ENCODE results near the gene HIVEP3. TPM values are rescaled to one million over a fixed set of nuclear protein-coding genes. Genes with fewer than 3 reads are reported as not detected.

The HIVEP3 gene
- total RNA-seq: 1 to 10 TPM; 2.1 to 3.4 (median 3.1) TPM
- 1 to 10 TPM in 1 of 3 donors, under 1 TPM in 2; 0.70 to 1.4 (median 0.98) TPM for polyA plus RNA-seq
- long read RNA-seq, donor 1, partial matches to known transcripts: 0 of 3 reads
- long read RNA-seq, donor 1, other reads (novel, unspliced or antisense): 2 of 3 reads
- long read RNA-seq, donor 2, partial matches to known transcripts: 0 of 6 reads
- long read RNA-seq, donor 2, other reads (novel, unspliced or antisense): 4 of 6 reads

GRCh38 chr1:41918450-41919043 lies at the start of gene HIVEP3:
HIVEP3 (minus strand) TSS chr1:41918922.
- Histone ChIP-seq H3K27me3 (ENCODE audit: insufficient read depth in 3 of 3, low read length in 2 of 3) (no peaks in the 10 kb centered on the region), H3K9me3 (no peaks in the 10 kb centered on the region), H3K36me3 (ENCODE audit: insufficient read depth in 1 of 2, low read depth in 1 of 2) (no peaks in the 10 kb centered on the region), H3K4me3 (peak within 1 kb of the TSS; percentile 80), H3K27ac (peak within 1 kb of the TSS; percentile 87), H3K4me1 (peaks cover 29% of the 10 kb centered on the region)
- ATAC-seq (peak in 3 of 4 donors; percentile 14 to 67 (median 52)), DNase-seq (no peak)
- peak; percentile 27 for TF ChIP-seq CTCF (IDR thresholded peaks at IDR 0.05)
- intact Hi-C loops (cut with DNase I): loop anchor here in 1 of 2 donors (5.0 kb wide), 1 partner anchor 114 kb away; no protein-coding TSS in a partner anchor
- 6 to 16% (median 6%) methylated on average over 15 of the region's 15 CpGs for WGBS, 3 donors

GRCh38 chr1:41964400-41964799 lies 45.7 kb upstream of the HIVEP3 start:
- Histone ChIP-seq H3K36me3 (ENCODE audit: insufficient read depth in 1 of 2, low read depth in 1 of 2) (no peaks in the 10 kb centered on the region), H3K4me1 (no peaks in the 10 kb centered on the region), H3K27me3 (ENCODE audit: insufficient read depth in 3 of 3, low read length in 2 of 3) (no peaks in the 10 kb centered on the region), H3K9me3 (peaks cover 12% of the 10 kb centered on the region), H3K4me3 (no peak overlapping the region), H3K27ac (no peak overlapping the region)
- ATAC-seq (no peak), DNase-seq (no peak)
- WGBS, 3 donors: 61 to 79% (median 66%) methylated on average over 3 of the region's 3 CpGs
- no peak for TF ChIP-seq CTCF (IDR thresholded peaks at IDR 0.05)
- intact Hi-C loops (cut with DNase I): no loop called here

- no peak for TF ChIP-seq CTCF (IDR thresholded peaks at IDR 0.05)
- no peak for ATAC-seq
- Histone ChIP-seq H3K4me3 (no peak overlapping the region), H3K4me1 (no peaks in the 10 kb centered on the region), H3K36me3 (ENCODE audit: insufficient read depth in 1 of 2, low read depth in 1 of 2) (no peaks in the 10 kb centered on the region), H3K9me3 (peaks cover 5% of the 10 kb centered on the region), H3K27ac (no peak overlapping the region), H3K27me3 (ENCODE audit: insufficient read depth in 3 of 3, low read length in 2 of 3) (no peaks in the 10 kb centered on the region)
- no peak for DNase-seq
- WGBS, 3 donors: 65 to 74% (median 66%) methylated on average over 6 of the region's 6 CpGs
- intact Hi-C loops (cut with DNase I): no loop called here
Measured at GRCh38 chr1:41963636-41964035, 44.9 kb upstream of the HIVEP3 start.

- Histone ChIP-seq H3K4me3 (no peak overlapping the region), H3K4me1 (peaks cover 19% of the 10 kb centered on the region), H3K27ac (peak overlapping the region; percentile 75), H3K9me3 (no peaks in the 10 kb centered on the region), H3K36me3 (ENCODE audit: insufficient read depth in 1 of 2, low read depth in 1 of 2) (no peaks in the 10 kb centered on the region), H3K27me3 (ENCODE audit: insufficient read depth in 3 of 3, low read length in 2 of 3) (no peaks in the 10 kb centered on the region)
- ATAC-seq (peak; percentile 6 to 17 (median 15)), DNase-seq (no peak)
- no peak for TF ChIP-seq CTCF (IDR thresholded peaks at IDR 0.05)
- intact Hi-C loops (cut with DNase I): loop anchor here in 1 of 2 donors (5.0 kb wide), 1 partner anchor 79 kb away; no protein-coding TSS in a partner anchor
- WGBS, 3 donors: 68 to 92% (median 80%) methylated on average over 6 of the region's 6 CpGs
Measured at GRCh38 chr1:41958015-41958673, 39.4 kb upstream of the HIVEP3 start.
